Colonic mucosa (tissue), 4 donors: ENCODE results near the gene TRMO. TPM values are rescaled to one million over a fixed set of nuclear protein-coding genes. Genes with fewer than 3 reads are reported as not detected.

ENCODE experiments used
- DNase-seq: peaks from one replicate; pipeline ENCODE4 v3.0.0-alpha.2; 2020
- H3K27ac ChIP-seq: fragments of 200-600 bp; one replicate; pipeline ENCODE4 v1.8.0; 2021
- H3K27me3 ChIP-seq: fragments of 200-600 bp; one replicate; pipeline ENCODE4 v1.8.0; 2021
- H3K36me3 ChIP-seq: fragments of 200-600 bp; one replicate; pipeline ENCODE4 v1.8.0; 2021
- H3K4me1 ChIP-seq: fragments of 200-600 bp; one replicate; pipeline ENCODE4 v1.8.0; 2021; ENCODE audit warnings: mild to moderate bottlenecking
- H3K4me3 ChIP-seq: fragments of 200-600 bp; one replicate; pipeline ENCODE4 v1.8.0; 2021
- H3K9ac ChIP-seq, 2 donors: one replicate each; pipeline ENCODE4 v1.7.0; 2013; ENCODE audit warnings: control low read depth in 2 of 2, low read depth in 2 of 2, low read length in 2 of 2
- H3K9me3 ChIP-seq: fragments of 200-600 bp; one replicate; pipeline ENCODE4 v1.8.0; 2021
- CTCF ChIP-seq: fragments of 200-600 bp; IDR thresholded peaks from one replicate; pipeline ENCODE4 v1.8.0; 2022; ENCODE audit warnings: antibody characterized with exemption, mild to moderate bottlenecking
- intact Hi-C: fragments of 100-400 bp; cut with DNase I; formaldehyde crosslinking; loops from one replicate; pipeline ENCODE4 v1.14.1; 2022
- total RNA-seq, 2 donors: library from RNA; stranded (reverse); fragmentation: NEBNext Ultra II Directional in 1 of 2; extraction: Animal tissue kit (Norgen Biotek cat#: 25700) in 1 of 2; gene quantifications; one replicate each; pipeline ENCODE4 v1.2.1, GENCODE V29; 2021
- donor health status: healthy.
- donor health status: DM: no; HTN: no; CAD: no.
- donor health status: DM: no; HTN: no; CAD: no.

Gene TRMO
- total RNA-seq, 2 donors from 2014 or later: 10.2 to 11.9 TPM

- Histone ChIP-seq H3K9me3 (no peaks in the 10 kb centered on the region), H3K9ac (no peak overlapping the region), H3K36me3 (no peaks in the 10 kb centered on the region), H3K27me3 (no peaks in the 10 kb centered on the region), H3K27ac (no peak overlapping the region), H3K4me1 (no peaks in the 10 kb centered on the region), H3K4me3 (no peak overlapping the region)
- no peak for TF ChIP-seq CTCF
- DNase-seq: no peak
- intact Hi-C loops: no loop called here
These were observed 56.0 kb downstream of the TRMO start for GRCh38 chr9:97866300-97866699.

DNA sequence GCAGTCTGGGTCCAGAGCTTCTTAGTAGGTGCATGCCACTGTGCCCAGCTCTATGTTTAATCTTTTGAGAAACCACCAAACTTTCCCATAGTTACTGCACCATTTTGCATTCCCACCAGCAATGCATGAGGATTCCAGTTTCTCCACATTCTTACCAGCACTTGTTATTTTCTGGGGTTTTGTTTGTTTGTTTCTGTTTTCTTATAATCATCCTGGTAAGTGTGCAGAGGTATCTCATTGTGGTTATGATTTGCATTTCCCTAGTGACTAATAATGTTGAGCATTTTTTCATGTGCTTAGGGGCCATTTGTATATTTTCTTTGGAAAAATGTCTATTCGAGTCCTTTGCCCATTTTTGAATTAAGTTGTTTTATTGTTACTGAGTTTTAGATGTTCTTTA lies 57.9 kb downstream of the TRMO start:
- no peak for DNase-seq
- no peak overlapping the region for H3K27ac ChIP-seq
- H3K9ac ChIP-seq: no peak overlapping the region
- no peaks in the 10 kb centered on the region for H3K36me3 ChIP-seq
- no peak overlapping the region for H3K4me3 ChIP-seq
- TF ChIP-seq CTCF: no peak
- no peaks in the 10 kb centered on the region for H3K4me1 ChIP-seq
- H3K27me3 ChIP-seq: peaks cover 10% of the 10 kb centered on the region
- intact Hi-C loops: no loop called here
- no peaks in the 10 kb centered on the region for H3K9me3 ChIP-seq

- Histone ChIP-seq H3K9me3 (no peaks in the 10 kb centered on the region), H3K27me3 (peaks cover 20% of the 10 kb centered on the region), H3K36me3 (no peaks in the 10 kb centered on the region), H3K9ac (no peak overlapping the region), H3K4me3 (no peak overlapping the region), H3K27ac (no peak overlapping the region), H3K4me1 (no peaks in the 10 kb centered on the region)
- DNase-seq: no peak
- intact Hi-C loops: no loop called here
- no peak for TF ChIP-seq CTCF
These were observed 59.0 kb downstream of the TRMO start for GRCh38 chr9:97863314-97863713.

DNA sequence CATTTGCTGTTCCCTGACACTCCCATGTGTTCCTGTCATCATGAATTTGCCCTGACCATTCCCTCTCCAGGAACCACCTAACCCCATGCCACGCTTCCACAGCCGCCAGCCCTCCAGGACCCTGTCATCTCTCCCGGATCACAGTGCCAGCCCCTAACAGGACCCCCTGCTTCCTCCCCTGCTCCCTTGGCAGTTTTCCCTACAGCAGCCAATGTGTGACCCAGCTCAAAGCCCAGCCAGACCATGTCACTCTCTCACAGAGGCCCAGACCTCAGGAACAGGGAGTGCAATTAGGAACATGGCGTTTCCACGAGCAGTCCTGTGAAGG lies 61.2 kb downstream of the TRMO start:
- intact Hi-C loops: no loop called here
- peaks cover 42% of the 10 kb centered on the region for H3K27me3 ChIP-seq
- DNase-seq: no peak
- no peak overlapping the region for H3K9ac ChIP-seq
- H3K4me3 ChIP-seq: no peak overlapping the region
- TF ChIP-seq CTCF: no peak
- H3K9me3 ChIP-seq: no peaks in the 10 kb centered on the region
- no peaks in the 10 kb centered on the region for H3K36me3 ChIP-seq
- H3K27ac ChIP-seq: no peak overlapping the region
- H3K4me1 ChIP-seq: no peaks in the 10 kb centered on the region

DNA sequence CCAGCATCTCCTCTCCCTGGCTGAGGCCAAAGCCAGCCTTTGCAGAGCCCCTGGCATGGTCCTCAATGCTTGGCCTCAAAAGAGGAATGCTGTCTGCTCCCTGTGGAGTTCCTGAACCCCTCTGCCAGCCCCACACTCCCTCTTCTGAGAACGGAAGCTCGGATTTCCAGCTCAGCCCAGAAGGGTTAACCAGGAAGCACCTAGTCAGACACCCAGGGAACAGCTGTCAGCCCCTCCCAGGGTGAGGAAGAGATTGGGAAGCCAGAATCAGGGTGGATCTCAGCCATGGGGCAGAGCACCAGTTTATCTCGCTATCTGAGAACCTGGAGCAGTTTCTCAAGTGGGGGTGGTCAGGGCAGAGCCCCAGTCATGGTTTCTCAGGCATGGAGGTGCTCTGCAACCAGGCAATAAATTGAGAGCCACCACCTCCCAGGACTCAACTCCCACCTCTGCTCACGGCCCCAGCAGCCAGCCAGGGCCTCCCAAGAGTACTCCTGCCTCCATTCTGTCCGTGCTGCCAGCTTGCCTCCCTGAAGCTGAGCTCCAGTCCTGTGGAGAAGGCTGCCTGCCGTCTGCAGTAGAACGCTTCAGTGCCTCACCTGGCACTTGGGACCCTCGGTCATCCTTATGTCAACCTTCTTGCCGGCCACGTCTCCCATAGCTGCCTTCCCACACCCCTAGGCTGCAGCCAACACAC lies 61.7 kb downstream of the TRMO start:
- Histone ChIP-seq H3K4me3 (no peak overlapping the region), H3K27ac (no peak overlapping the region), H3K4me1 (no peaks in the 10 kb centered on the region), H3K36me3 (no peaks in the 10 kb centered on the region), H3K9ac (no peak overlapping the region), H3K9me3 (no peaks in the 10 kb centered on the region), H3K27me3 (peaks cover 47% of the 10 kb centered on the region)
- TF ChIP-seq CTCF: no peak
- DNase-seq: no peak
- intact Hi-C loops: no loop called here
